ENCODE data around the gene NADK. TPM values are rescaled to one million over a fixed set of nuclear protein-coding genes. Genes with fewer than 3 reads are reported as not detected.
A peak's percentile ranks its signal among the peaks of the same experiment; 100 is the strongest.
"Not testable (repeated sequence)": the region's sequence is repeated elsewhere in the genome, so short reads cannot be mapped to it uniquely, and the experiment has no call there.

NADK gene
- total RNA-seq, 1 donor from 2014 or later = 68.1 TPM

DNA sequence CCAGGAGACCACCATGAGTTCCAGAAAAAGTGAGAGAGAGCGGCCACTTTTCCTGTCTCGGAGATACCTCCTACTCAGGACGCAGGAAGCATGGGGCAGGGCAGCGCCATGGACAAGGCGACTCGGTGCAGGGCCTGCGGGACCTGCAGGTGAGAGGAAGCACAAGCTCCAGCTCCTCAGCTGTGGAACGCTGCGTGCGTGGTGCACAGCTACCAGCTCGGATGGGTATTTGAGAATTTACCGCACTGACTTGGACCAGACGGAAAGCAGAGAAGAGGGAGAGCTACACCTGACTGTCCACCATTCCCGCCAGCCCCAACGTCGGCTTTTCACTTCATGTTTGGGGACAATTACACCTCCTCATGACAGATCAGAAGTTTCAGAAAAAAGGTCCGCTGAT, 45.9 kb downstream of the NADK start:
- DNase-seq (ENCODE audit: low spot score) = no peak
- no peak overlapping the region for H3K27ac Mint-ChIP-seq (ENCODE audit: unreplicated experiment)
- H3K36me3 Mint-ChIP-seq (ENCODE audit: low read depth) = peaks cover 12% of the 10 kb centered on the region
- no peaks in the 10 kb centered on the region for H3K4me1 Mint-ChIP-seq (ENCODE audit: low read depth)
- no peak for TF ChIP-seq CTCF (IDR thresholded peaks at IDR 0.05)
- no peaks in the 10 kb centered on the region for H3K9me3 Mint-ChIP-seq (ENCODE audit: low read depth)
- no peak overlapping the region for H3K4me3 Mint-ChIP-seq (ENCODE audit: unreplicated experiment)
- H3K27me3 Mint-ChIP-seq (ENCODE audit: low read depth) = no peaks in the 10 kb centered on the region

DNA sequence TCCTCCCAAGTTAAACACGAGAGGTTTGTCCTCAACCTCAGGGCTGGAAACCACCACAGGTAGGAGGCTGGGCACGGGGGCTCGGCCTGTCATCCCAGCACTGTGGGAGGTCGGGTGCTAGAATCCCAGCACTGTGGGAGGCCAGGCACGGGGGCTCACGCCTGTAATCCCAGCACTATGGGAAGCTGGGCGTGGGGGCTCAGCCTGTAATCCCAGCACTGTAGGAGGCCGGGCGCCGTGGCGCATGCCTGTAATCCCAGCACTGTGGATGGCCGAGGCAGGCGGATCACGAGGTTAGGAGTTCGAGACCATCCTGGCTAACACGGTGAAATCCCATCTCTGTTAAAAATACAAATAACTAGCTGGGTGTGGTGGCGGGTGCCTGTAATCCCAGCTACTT, 47.4 kb downstream of the NADK start:
- Mint-ChIP-seq H3K4me1 (ENCODE audit: low read depth) (no peaks in the 10 kb centered on the region), H3K27me3 (ENCODE audit: low read depth) (no peaks in the 10 kb centered on the region), H3K9me3 (ENCODE audit: low read depth) (no peaks in the 10 kb centered on the region), H3K4me3 (ENCODE audit: unreplicated experiment) (no peak overlapping the region), H3K27ac (ENCODE audit: unreplicated experiment) (no peak overlapping the region), H3K36me3 (ENCODE audit: low read depth) (peaks cover 14% of the 10 kb centered on the region)
- TF ChIP-seq CTCF (IDR thresholded peaks at IDR 0.05) = no peak
- DNase-seq (ENCODE audit: low spot score) = no peak

DNA sequence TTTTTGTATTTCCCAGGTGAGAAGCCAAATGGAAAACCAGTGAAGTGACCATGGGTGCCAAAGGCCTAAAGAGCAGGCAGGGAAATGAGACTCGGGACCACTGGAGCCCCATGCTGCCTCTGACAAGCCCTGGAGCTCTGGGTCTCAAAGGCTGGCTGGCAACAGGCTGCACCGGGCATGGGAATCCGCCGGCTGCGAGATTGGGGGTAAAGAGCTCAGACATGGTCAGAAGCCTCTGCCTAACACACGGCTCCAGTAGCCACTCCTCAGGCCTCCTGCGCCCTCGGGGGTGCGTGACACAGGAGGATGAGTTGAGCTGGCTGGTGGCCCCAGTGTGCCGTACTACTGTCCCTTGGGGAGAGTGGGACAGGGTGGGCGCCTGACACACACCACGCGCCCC, 48.0 kb downstream of the NADK start:
- peaks cover 13% of the 10 kb centered on the region for H3K36me3 Mint-ChIP-seq (ENCODE audit: low read depth)
- not testable (repeated sequence) for H3K9me3 Mint-ChIP-seq (ENCODE audit: low read depth); H3K27ac Mint-ChIP-seq (ENCODE audit: unreplicated experiment); H3K4me1 Mint-ChIP-seq (ENCODE audit: low read depth); DNase-seq (ENCODE audit: low spot score); H3K4me3 Mint-ChIP-seq (ENCODE audit: unreplicated experiment); H3K27me3 Mint-ChIP-seq (ENCODE audit: low read depth)

DNA sequence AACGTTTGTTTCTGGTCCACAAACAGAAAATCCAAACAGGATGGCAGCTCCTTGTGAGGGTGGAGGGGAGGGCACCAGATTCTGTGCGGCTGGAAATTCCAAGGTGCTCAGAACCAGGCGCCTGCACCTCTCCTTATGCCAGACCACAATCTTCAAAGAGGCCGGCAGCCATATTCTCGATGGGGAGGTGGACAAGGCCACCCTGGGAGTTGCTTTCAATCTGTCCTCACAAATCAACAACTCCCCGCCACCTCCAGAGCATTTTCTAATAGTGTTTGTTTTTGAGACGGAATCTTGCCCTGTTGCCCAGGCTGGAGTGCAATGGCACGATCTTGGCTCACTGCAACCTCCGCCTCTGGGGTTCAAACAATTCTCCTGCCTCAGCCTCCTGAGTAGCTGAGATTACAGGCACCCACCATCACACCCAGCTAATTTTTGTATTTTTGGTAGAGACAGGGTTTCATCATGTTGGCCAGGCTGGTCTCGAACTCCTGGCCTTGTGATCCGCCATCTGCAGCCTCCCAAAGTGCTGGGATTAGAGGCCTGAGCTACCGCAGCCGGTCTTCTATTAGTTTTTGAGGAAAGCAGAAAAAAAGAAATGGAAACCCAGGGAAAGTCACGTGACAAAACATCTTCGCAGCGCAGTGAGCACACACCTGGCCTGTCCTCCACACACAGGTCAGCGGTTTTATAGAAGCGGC, 49.0 kb downstream of the NADK start:
- DNase-seq (ENCODE audit: low spot score); H3K4me1 Mint-ChIP-seq (ENCODE audit: low read depth); H3K9me3 Mint-ChIP-seq (ENCODE audit: low read depth); H3K27me3 Mint-ChIP-seq (ENCODE audit: low read depth); H3K4me3 Mint-ChIP-seq (ENCODE audit: unreplicated experiment): not testable (repeated sequence)
- Mint-ChIP-seq H3K36me3 (ENCODE audit: low read depth) (peaks cover 13% of the 10 kb centered on the region), H3K27ac (ENCODE audit: unreplicated experiment) (peak overlapping the region; percentile 54)

DNA sequence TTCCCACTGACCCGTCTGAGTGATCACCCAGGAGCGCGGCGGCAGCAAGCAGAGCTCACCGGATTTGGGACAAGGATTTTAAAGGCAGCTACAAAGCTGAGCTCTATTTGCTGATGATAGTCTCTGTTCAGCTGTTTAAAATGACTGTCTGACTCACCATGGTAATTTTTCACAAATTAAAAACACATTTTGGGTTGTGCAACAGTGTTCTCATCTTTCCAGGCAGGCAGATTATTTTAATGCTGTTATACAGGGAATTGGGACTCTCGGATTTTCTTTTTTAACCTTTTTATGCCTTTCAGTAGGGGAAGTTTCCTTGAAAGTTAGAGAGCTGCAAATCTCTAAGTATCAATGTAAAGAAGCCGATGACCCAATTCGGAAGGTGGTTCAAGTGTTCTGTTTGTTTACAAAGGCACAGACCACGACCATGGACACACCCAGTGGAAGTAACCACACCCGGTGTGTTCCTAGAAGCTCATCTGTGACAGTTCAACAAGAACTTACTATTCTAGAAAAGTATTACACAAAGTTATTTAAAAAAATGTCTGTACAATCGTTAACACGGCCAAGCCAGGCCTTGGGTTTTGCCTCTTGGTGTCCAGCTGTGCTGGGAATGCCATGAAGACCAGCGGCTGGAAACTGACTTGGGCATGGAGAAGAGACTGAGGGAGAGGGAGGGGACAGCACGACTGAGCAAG, 49.8 kb downstream of the NADK start:
- not testable (repeated sequence) for H3K27ac Mint-ChIP-seq (ENCODE audit: unreplicated experiment); H3K9me3 Mint-ChIP-seq (ENCODE audit: low read depth); H3K27me3 Mint-ChIP-seq (ENCODE audit: low read depth); H3K4me3 Mint-ChIP-seq (ENCODE audit: unreplicated experiment); H3K4me1 Mint-ChIP-seq (ENCODE audit: low read depth); DNase-seq (ENCODE audit: low spot score)
- H3K36me3 Mint-ChIP-seq (ENCODE audit: low read depth) = peaks cover 10% of the 10 kb centered on the region

DNA sequence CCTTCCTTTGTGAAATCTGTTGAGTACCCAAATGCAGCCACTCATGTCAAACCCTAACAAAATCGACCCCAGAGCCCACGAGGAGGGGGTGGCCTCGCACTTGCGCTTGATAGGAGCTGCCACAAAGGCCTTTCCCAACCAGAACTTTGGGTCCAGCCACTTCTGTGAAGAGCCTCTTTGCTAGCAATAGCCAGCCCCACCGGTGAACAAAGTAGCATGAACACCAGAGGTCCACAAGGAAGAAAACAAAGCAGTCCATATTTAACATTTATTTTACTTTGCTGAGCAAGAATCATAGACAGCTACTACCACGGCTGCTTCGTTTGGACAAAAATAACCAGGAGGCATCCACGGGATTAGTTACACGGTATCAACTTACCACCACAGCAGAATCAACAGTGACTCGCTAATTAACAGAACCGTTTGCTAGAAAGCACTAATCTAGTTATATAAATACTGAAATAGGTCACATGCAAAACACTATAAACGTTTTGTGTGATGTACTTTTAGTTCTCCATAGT, 51.1 kb downstream of the NADK start:
- not testable (repeated sequence) for H3K27ac Mint-ChIP-seq (ENCODE audit: unreplicated experiment); H3K27me3 Mint-ChIP-seq (ENCODE audit: low read depth)

DNA sequence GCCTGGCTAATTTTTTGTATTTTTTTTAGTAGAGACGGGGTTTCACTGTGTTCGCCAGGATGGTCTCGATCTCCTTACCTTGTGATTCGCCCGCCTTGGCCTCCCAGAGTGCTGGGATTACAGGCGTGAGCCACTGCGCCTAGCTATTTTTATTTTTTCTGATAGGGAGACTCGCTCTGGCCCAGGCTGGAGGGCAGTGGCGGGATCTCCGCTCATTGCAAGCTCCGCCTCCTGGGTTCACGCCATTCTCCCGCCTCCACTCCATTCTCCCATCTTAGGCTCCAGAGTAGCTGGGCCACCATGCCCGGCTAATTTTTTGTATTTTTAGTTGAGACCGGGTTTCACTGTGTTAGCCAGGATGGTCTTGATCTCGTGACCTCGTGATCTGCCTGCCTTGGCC, 52.2 kb downstream of the NADK start:
- H3K36me3 Mint-ChIP-seq (ENCODE audit: low read depth); H3K4me3 Mint-ChIP-seq (ENCODE audit: unreplicated experiment); H3K9me3 Mint-ChIP-seq (ENCODE audit: low read depth); H3K27me3 Mint-ChIP-seq (ENCODE audit: low read depth); H3K27ac Mint-ChIP-seq (ENCODE audit: unreplicated experiment); H3K4me1 Mint-ChIP-seq (ENCODE audit: low read depth); DNase-seq (ENCODE audit: low spot score): not testable (repeated sequence)

More for the DNA sequence above, 51.1 kb downstream of the NADK start:
- not testable (repeated sequence) for H3K4me3 Mint-ChIP-seq (ENCODE audit: unreplicated experiment); H3K4me1 Mint-ChIP-seq (ENCODE audit: low read depth); DNase-seq (ENCODE audit: low spot score); H3K36me3 Mint-ChIP-seq (ENCODE audit: low read depth); H3K9me3 Mint-ChIP-seq (ENCODE audit: low read depth)
